SU-DHL-6 (cell line): ENCODE measurements around the gene ATF3.

Experiments
- H2AFZ ChIP-seq: fragments of 200-600 bp; sonication (generic); 2 replicates; pipeline ENCODE4 v1.6.1; 2014; ENCODE audit warnings: low read depth, mild to moderate bottlenecking, moderate library complexity, mixed read lengths, antibody characterized with exemption, low read length; ENCODE audit not compliant: severe bottlenecking
- H3F3A ChIP-seq: fragments of 200-600 bp; shearing (Covaris generic); 2 replicates; pipeline ENCODE4 v1.6.0; 2016; ENCODE audit warnings: antibody characterized with exemption, mild to moderate bottlenecking; ENCODE audit not compliant: insufficient read depth
- H3K27ac ChIP-seq: fragments of 200-600 bp; sonication (generic); 2 replicates; pipeline ENCODE4 v1.5.1; 2016; ENCODE audit warnings: low read depth, mild to moderate bottlenecking, low read length, moderate library complexity, mixed read lengths
- H3K27me3 ChIP-seq: fragments of 200-600 bp; sonication (generic), shearing (Covaris generic); 2 replicates; pipeline ENCODE4 v1.6.0; 2014; ENCODE audit warnings: mild to moderate bottlenecking, low read length
- H3K36me3 ChIP-seq: fragments of 200-600 bp; sonication (generic); 2 replicates; pipeline ENCODE4 v1.6.1; 2014; ENCODE audit warnings: mild to moderate bottlenecking, low read length, mixed read lengths
- H3K4me2 ChIP-seq: fragments of 300-600, 200-600 bp; shearing (Covaris generic), sonication (generic); 2 replicates; pipeline ENCODE4 v1.6.0; 2014; ENCODE audit warnings: low read length, low read depth, mild to moderate bottlenecking; ENCODE audit not compliant: poor library complexity, severe bottlenecking
- H3K4me3 ChIP-seq: fragments of 200-600 bp; sonication (generic); 2 replicates; pipeline ENCODE4 v1.5.1; 2014; ENCODE audit warnings: antibody characterized with exemption, low read length, mild to moderate bottlenecking, mixed read lengths; ENCODE audit not compliant: insufficient read depth, poor library complexity, severe bottlenecking
- H3K79me2 ChIP-seq: fragments of 200-600 bp; sonication (generic); 2 replicates; pipeline ENCODE4 v1.6.1; 2014; ENCODE audit warnings: mild to moderate bottlenecking, low read length, moderate library complexity; ENCODE audit not compliant: insufficient read depth
- H3K9ac ChIP-seq: fragments of 200-600 bp; sonication (generic); 2 replicates; pipeline ENCODE4 v1.7.0; 2014; ENCODE audit warnings: mild to moderate bottlenecking, low read length
- H3K9me2 ChIP-seq: fragments of 200-600 bp; sonication (generic); replicated peaks from 2 replicates; pipeline ENCODE4 v1.6.1; 2014; ENCODE audit warnings: low read length; ENCODE audit not compliant: insufficient read depth
- H3K9me3 ChIP-seq: fragments of 200-600 bp; sonication (generic); 2 replicates; pipeline ENCODE4 v1.6.1; 2014; ENCODE audit warnings: low read length, mixed read lengths; ENCODE audit not compliant: insufficient read depth
- H4K20me1 ChIP-seq: fragments of 200-600 bp; sonication (generic); 2 replicates; pipeline ENCODE4 v1.6.1; 2014; ENCODE audit warnings: low read depth, mild to moderate bottlenecking, antibody characterized with exemption, low read length, moderate library complexity, mixed read lengths
- CTCF ChIP-seq: fragments of 200-600 bp; sonication (generic); IDR thresholded peaks from one replicate; pipeline ENCODE4 v1.5.1; 2017; ENCODE audit warnings: antibody characterized with exemption, mild to moderate bottlenecking, low read length, moderate library complexity; ENCODE audit not compliant: insufficient read depth, poor library complexity, severe bottlenecking
- EZH2phosphoT487 ChIP-seq: fragments of 200-600 bp; sonication (generic), shearing (Covaris generic); conservative IDR thresholded peaks from 2 replicates; pipeline ENCODE4 v1.6.1; 2018; ENCODE audit warnings: mild to moderate bottlenecking, antibody characterized with exemption, low read length, moderate library complexity, mixed read lengths

The ATF3 gene

GRCh38 chr1:212621043-212621948, 12.7 kb downstream of the ATF3 start:
- no peaks in the 10 kb centered on the region for H4K20me1 ChIP-seq
- H3K4me3 ChIP-seq: no peak overlapping the region
- H3F3A ChIP-seq: no peaks in the 10 kb centered on the region
- TF ChIP-seq EZH2phosphoT487: no peak
- no peak for TF ChIP-seq CTCF
- no peaks in the 10 kb centered on the region for H3K9me2 ChIP-seq
- H3K9ac ChIP-seq: no peak overlapping the region
- H3K79me2 ChIP-seq: no peaks in the 10 kb centered on the region
- H2AFZ ChIP-seq: no peak overlapping the region
- no peaks in the 10 kb centered on the region for H3K9me3 ChIP-seq
- no peaks in the 10 kb centered on the region for H3K27me3 ChIP-seq
- no peak overlapping the region for H3K27ac ChIP-seq
- H3K36me3 ChIP-seq: no peaks in the 10 kb centered on the region
- no peak overlapping the region for H3K4me2 ChIP-seq

GRCh38 chr1:212621949-212622305, 13.4 kb downstream of the ATF3 start:
- no peak overlapping the region for H3K4me2 ChIP-seq

GRCh38 chr1:212622467-212622866, 13.9 kb downstream of the ATF3 start:
- H3K4me2 ChIP-seq: no peak overlapping the region
- no peak overlapping the region for H3K4me3 ChIP-seq
- H3K9me2 ChIP-seq: no peaks in the 10 kb centered on the region
- H2AFZ ChIP-seq: no peak overlapping the region
- H4K20me1 ChIP-seq: no peaks in the 10 kb centered on the region
- H3K36me3 ChIP-seq: no peaks in the 10 kb centered on the region
- H3K79me2 ChIP-seq: no peaks in the 10 kb centered on the region
- H3F3A ChIP-seq: no peaks in the 10 kb centered on the region
- TF ChIP-seq EZH2phosphoT487: no peak
- TF ChIP-seq CTCF: no peak
- no peaks in the 10 kb centered on the region for H3K9me3 ChIP-seq
- no peak overlapping the region for H3K9ac ChIP-seq
- no peak overlapping the region for H3K27ac ChIP-seq
- no peaks in the 10 kb centered on the region for H3K27me3 ChIP-seq

More at GRCh38 chr1:212621949-212622305, 13.4 kb downstream of the ATF3 start:
- H3K9ac ChIP-seq: no peak overlapping the region
- no peaks in the 10 kb centered on the region for H3K9me2 ChIP-seq
- no peaks in the 10 kb centered on the region for H3K27me3 ChIP-seq
- no peak for TF ChIP-seq CTCF
- no peak for TF ChIP-seq EZH2phosphoT487
- no peak overlapping the region for H2AFZ ChIP-seq
- no peak overlapping the region for H3K27ac ChIP-seq
- H4K20me1 ChIP-seq: no peaks in the 10 kb centered on the region
- H3F3A ChIP-seq: no peaks in the 10 kb centered on the region
- H3K79me2 ChIP-seq: no peaks in the 10 kb centered on the region
- no peaks in the 10 kb centered on the region for H3K9me3 ChIP-seq
- no peaks in the 10 kb centered on the region for H3K36me3 ChIP-seq
- no peak overlapping the region for H3K4me3 ChIP-seq
